Activated CD8-positive, alpha-beta memory T cell treated with anti-CD3 and anti-CD28 coated beads for 1 hour (primary cell): Measurements from ENCODE around the gene FREY1.

Experiments used
- DNase-seq, 2 donors: peaks; one replicate each; pipeline ENCODE4 v3.0.0-alpha.2; 2020; ENCODE audit warnings: low read depth in 1 of 2; ENCODE audit errors: extremely low read depth in 1 of 2

Gene FREY1

DNA sequence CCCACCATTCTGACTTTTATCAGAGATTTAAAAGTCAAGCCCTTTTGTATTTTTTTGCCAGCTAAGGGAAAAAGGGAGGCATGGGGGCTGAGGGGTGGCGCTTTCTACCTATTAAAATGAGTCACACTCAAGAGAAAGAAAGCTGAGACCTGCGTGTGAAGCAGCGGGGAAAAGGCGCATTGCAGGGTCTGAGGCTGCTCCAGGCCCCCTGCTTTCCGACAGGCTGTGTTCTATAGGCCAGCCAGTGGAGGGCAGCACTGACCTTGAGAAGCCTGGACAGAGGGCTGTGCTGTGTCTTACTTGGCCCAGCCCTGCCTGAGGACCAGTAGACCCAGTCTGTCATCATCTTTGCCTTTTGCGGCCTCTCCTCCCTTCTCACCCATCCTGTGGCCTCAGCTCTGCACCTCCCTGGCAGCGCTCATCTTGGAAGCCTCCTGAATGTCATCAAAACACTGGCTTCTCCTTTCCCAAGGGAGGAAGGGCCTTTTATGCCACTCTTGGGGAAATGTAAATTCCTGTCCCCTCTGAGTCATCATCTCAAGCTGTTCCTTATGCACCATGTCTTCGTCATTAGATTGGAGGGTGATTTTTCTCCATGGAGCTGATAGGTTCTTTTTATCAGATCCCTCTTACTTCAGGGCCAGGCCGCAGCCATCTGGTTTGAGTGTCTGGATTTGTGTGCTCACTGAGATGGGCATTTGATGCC, 34.3 kb downstream of the FREY1 start:
- DNase-seq = no peak

DNA sequence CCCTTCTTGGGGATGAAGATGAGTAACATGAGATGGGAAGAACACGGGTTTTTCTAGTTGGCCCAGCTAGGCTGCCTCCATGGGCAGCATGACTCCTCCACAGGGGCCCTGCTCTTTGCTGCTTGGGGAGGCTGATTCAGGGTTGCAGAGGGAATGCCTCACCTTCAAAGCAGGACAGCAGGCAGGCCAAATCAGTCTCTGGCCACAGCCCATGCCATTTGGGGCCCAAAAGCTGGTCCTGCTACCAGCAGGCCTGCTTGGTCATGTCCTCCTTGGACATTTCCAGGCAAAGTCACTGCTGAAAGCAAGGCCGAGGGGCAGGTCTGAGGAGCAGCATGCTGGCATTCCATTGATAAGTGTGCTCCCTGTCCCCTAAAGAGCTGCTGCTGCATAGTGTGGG, 35.4 kb downstream of the FREY1 start:
- DNase-seq = no peak

DNA sequence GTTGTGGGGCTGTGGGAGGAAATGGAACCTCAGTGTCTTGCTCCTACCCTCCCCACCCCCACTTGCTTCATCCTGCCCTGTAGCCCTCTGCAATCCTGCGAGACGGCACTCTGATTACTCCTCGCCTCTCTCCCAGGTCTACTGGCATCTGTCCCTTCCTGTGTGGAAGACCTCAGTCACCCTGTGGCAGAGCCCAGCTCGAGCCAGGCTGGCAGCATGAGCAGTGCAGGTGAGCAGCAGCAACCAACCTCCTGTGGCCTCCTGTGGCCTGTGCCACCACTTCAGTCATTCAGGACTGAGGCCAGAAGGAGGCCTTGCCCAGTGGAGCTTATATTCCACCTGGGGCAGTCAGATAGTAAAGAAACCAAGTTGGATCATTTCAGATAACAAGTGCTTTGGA, 36.4 kb downstream of the FREY1 start:
- no peak for DNase-seq

DNA sequence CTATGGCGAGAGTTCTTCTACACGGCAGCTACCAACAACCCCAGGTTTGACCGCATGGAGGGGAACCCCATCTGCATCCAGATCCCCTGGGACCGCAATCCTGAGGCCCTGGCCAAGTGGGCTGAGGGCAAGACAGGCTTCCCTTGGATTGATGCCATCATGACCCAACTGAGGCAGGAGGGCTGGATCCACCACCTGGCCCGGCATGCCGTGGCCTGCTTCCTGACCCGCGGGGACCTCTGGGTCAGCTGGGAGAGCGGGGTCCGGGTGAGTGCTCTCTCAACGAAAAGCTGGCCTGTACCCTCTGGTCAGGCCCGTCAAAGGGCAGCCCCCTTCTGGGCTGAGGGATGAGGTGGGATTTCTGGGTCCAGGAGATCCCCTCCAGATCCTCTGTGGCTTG, 37.5 kb downstream of the FREY1 start:
- DNase-seq = no peak

DNA sequence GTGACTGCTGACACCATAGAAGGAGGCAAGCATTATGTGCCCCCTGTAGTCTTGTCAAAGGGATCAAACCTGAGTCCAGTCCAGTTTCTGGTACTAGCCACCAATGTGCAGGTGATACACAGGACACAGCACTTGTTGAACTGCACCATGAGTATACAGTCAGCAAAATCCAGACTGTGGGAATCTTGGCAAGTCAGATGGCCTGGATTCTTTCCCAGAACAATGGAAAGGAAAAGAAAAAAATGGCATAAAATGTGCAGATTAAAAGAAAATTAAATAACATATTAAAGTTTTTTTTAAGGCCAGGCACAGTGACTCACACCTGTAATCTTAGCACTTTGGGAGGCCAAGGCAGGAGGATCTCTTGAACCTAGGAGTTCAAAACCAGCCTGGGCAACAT, 43.0 kb downstream of the FREY1 start:
- DNase-seq = no peak

DNA sequence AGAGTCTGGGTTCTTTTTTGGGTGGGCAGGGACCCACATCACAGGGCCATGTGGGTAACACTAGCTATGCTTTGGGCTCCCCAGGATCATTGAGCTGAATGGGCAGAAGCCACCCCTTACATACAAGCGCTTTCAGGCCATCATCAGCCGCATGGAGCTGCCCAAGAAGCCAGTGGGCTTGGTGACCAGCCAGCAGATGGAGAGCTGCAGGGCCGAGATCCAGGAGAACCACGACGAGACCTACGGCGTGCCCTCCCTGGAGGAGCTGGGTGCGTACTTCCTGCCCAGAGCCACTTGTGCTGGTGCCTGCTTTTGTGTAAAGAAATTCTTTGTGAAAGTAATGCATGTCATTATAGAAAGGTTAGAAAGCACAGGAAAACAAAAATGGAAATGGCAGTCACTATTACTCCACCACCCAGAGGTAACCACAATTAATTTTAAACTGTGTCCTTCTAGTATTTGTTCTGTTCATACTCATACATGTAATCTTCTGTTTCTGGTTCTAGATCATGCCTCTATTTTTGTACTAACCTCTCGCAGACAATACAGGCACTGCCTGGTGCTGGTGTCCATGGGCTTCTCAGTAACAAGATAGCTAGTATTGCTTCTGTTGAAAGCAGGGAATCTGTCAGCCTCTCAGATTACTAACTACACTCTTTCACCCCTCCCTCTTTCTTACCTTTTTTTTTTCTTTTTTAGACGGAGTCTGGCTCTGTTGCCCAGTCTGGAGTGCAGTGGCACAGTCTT, 46.1 kb downstream of the FREY1 start:
- no peak for DNase-seq

DNA sequence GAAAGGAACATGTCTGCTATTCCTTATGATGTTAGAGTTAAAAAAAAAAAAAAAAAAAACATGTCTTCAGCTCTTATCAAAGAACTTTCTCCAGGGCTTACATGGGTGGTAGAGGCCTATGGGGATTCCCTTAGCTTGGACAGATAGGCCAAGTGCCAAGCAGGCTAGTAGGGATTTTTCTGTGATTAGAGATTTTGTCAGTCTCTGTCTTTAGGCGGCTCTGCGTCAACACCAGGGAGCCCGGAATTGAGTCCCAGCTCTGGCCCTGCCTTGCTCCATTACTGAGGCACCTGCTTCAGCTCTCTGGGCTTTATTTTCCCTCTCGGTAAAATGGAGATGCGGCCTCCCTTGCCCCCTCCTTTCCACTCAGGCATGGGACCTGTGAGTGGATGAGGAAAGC, 46.7 kb downstream of the FREY1 start:
- DNase-seq = no peak

DNA sequence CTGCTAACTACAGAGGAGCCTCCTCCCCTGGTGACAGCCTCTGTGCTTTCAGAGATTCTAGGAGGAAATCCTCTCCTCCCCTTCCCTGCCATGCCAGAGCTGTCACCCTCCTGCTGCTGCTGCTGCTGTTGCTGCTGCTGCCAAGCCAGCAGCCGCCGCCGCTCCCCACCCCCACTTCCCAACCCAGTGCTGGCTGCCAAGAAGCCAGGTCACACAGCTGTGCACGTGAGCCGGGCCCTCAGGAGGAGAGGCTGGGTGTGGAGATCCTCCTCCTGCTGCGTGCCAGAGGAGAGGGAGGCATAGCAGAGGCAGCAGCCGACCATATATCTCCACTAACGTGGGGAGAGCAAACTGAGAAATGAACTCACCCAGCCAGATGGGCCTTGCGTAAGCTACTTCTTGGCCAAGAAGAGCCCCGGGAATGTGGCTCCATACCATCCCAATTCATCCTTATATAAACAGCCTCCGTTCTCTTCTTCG, 47.4 kb downstream of the FREY1 start:
- DNase-seq = no peak

DNA sequence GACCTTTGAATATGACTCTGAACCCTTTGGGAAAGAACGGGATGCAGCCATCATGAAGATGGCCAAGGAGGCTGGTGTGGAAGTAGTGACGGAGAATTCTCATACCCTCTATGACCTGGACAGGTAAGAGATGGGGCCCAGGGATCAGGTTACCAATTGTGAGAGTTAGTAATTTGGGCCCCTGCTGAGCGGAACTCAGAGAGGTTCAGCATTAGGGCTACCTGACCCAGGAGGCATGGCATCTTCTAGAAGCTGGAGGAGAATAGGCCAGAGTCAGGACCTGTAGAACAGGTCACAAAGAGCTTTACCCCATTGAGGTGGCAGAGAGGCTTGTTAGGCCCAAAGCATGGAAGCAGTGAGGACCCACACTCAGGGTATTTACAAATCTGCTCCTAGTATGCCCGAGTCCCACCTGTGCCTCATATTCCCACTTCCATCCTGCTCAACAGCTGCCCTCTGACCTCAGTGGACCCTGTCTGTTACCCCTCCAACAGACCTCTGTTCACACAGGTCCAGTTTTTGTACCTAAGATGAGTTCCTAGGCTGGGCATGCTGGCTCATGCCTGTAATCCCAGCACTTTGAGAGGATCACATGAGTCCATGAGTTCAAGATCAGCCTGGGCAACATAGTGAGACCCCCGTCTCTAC, 48.2 kb downstream of the FREY1 start:
- no peak for DNase-seq

DNA sequence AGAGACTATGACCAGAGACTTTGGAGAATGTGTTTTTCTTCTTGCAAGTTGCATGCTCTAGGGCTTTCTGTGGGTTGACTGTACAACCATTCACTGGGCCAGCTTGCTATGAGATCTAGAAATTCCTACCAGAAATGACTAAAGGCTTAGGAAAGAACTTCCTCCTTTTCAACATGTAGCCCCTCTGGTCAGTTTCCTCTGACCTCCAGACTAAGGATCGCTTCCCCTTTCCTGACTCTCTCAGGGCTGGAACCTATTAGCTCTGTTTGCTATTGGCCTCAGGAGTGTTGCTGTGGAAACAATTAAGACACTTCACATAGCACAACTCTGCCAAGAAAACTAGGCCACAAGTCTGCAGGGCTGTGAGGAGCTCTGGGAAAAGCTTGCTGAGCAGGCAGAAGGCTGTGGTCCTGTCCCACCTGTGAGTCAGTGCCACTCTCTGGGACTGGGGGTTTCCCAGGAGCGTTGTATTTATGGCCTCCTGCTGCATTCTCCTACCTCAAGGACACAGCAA, 49.1 kb downstream of the FREY1 start:
- DNase-seq = no peak
